ENCODE measurements around the gene RPS4Y1.

- no peak for TF ChIP-seq CTCF (conservative IDR thresholded peaks at IDR 0.05)
- TF ChIP-seq ZFX (IDR thresholded peaks at IDR 0.05): no peak
Observed at GRCh38 chrY:2867469-2867868, 26.1 kb downstream of the RPS4Y1 start.
